Pancreas (tissue), 10 donors: ENCODE results near the gene SPACA6. TPM values are rescaled to one million over a fixed set of nuclear protein-coding genes. Genes with fewer than 3 reads are reported as not detected.

ENCODE experiments used
- ATAC-seq, 4 donors: fragments of 200-7000 bp; cut with Tn5 transposase; one replicate each; pipeline versions ENCODE4 v1.8.0 to v1.9.1; 2020; ENCODE audit warnings: mild to moderate bottlenecking in 4 of 4, moderate library complexity in 4 of 4
- DNase-seq, 6 donors: peaks; one replicate each; pipeline ENCODE4 v3.0.0-alpha.2; 2020
- FAIRE-seq: peaks from 2 replicates; lab custom pipeline; 2012; peaks lifted over from hg19 to GRCh38; lab: Jason Lieb, UNC
- H3K27ac ChIP-seq, 4 donors: fragments of 200-600 bp; sonication (generic); 1 replicate in 3 of 4; 2 replicates in 1 of 4; pipeline versions ENCODE4 v1.5.0 to v1.8.0; 2020
- H3K27me3 ChIP-seq, 4 donors: fragments of 200-600 bp; one replicate each; pipeline ENCODE4 v1.8.0; 2021
- H3K36me3 ChIP-seq, 3 donors: fragments of 200-600 bp; sonication (generic) in 1 of 3; one replicate each; pipeline versions ENCODE4 v1.5.0 to v1.8.0; 2020 to 2021
- H3K4me1 ChIP-seq, 3 donors: fragments of 200-600 bp; one replicate each; pipeline ENCODE4 v1.8.0; 2021
- H3K4me3 ChIP-seq, 4 donors: fragments of 200-600 bp; sonication (generic) in 2 of 4; one replicate each; pipeline versions ENCODE4 v1.5.0 to v1.8.0; 2020 to 2021
- H3K9me3 ChIP-seq, 4 donors: fragments of 200-600 bp; one replicate each; pipeline ENCODE4 v1.8.0; 2021
- WGBS, 2 donors: extraction: QIAGEN DNeasy Blood & Tissue Kit; methylation state at CpG; one replicate each; pipeline ENCODE4 v1.1.7; 2013; 5-methylcytosine and 5-hydroxymethylcytosine counted together
- intact Hi-C, 3 donors: fragments of 100-400 bp; cut with DNase I; formaldehyde crosslinking; loops; one replicate each; pipeline versions ENCODE4 v1.11.1 to v1.14.2; 2022
- polyA plus RNA-seq, 2 donors: library from polyadenylated mRNA; stranded (reverse); fragments of 200-250 nt; gene quantifications; one replicate each; pipeline ENCODE4 v1.2.3, GENCODE V29; 2013
- total RNA-seq, 6 donors: library from RNA; stranded (reverse); fragmentation: NEBNext Ultra II Directional in 4 of 6; extraction: Animal tissue kit (Norgen Biotek cat#: 25700) in 4 of 6; gene quantifications; one replicate each; pipeline versions ENCODE4 v1.2.1 to v1.2.4, GENCODE V29; 2021 to 2023
- TF ChIP-seq, protein P1 (sequence below), 4 donors: fragments of 200-600 bp; sonication (generic) in 3 of 4; IDR thresholded peaks; one replicate each; pipeline versions ENCODE4 v1.5.0 to v1.8.0; 2021; ENCODE audit warnings: antibody characterized with exemption in 4 of 4
- donor health status: healthy with polysubstance abuse.
- donor health status: DM: no; HTN: no; CAD: no; lungs with moderate emphysema.
- donor health status: DM: no; HTN: no; CAD: no.
- donor health status: control.
- donor health status: control.
- donor health status: Bipolar disorder and iron deficiency.
- donor health status: DM: yes; HTN: yes; CAD: no.
- donor health status: DM: no; HTN: no; CAD: no.
- donor health status: DM: no; HTN: no; CAD: no.
- donor health status: DM: yes; HTN: yes; CAD: no.

Gene SPACA6
- total and polyA plus RNA-seq, 8 donors = 3.8 to 29.4 (median 7.5) TPM

GRCh38 chr19:51713319-51714285, 20.5 kb downstream of the SPACA6 start:
- Histone ChIP-seq H3K27ac (no peak overlapping the region), H3K27me3 (peaks cover 0 to 2% (median 0%) of the 10 kb centered on the region in 4 donors), H3K4me1 (no peaks in the 10 kb centered on the region), H3K36me3 (no peaks in the 10 kb centered on the region), H3K9me3 (no peaks in the 10 kb centered on the region), H3K4me3 (no peak overlapping the region)
- WGBS, 2 donors = 84 to 88% methylated on average over 74 of the region's 74 CpGs
- no peak for ATAC-seq
- DNase-seq = no peak
- TF ChIP-seq, protein P1, sequence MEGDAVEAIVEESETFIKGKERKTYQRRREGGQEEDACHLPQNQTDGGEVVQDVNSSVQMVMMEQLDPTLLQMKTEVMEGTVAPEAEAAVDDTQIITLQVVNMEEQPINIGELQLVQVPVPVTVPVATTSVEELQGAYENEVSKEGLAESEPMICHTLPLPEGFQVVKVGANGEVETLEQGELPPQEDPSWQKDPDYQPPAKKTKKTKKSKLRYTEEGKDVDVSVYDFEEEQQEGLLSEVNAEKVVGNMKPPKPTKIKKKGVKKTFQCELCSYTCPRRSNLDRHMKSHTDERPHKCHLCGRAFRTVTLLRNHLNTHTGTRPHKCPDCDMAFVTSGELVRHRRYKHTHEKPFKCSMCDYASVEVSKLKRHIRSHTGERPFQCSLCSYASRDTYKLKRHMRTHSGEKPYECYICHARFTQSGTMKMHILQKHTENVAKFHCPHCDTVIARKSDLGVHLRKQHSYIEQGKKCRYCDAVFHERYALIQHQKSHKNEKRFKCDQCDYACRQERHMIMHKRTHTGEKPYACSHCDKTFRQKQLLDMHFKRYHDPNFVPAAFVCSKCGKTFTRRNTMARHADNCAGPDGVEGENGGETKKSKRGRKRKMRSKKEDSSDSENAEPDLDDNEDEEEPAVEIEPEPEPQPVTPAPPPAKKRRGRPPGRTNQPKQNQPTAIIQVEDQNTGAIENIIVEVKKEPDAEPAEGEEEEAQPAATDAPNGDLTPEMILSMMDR (IDR thresholded peaks at IDR 0.05) = no peak
- no peak for FAIRE-seq
- intact Hi-C loops = no loop called here

DNA sequence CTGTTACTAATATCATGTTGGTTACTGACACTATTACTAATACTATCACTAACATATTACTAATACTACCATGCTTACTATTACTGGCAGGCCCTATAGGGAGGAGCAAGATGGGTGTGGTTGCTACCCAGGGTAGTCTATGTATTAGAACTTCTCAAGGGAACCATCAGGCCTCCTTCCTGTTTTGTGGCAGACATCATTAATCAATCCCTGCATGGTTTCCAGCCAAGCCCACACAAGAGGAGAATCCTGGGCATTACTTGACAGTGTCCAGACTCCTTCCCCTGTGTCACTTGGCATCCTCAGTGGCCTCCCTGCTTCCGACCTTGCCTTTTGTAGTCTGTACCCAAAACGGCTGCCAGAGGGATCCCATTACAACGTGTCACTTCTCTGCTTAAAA, 21.7 kb downstream of the SPACA6 start:
- 56 to 64% methylated on average over 3 of the region's 3 CpGs for WGBS, 2 donors
- no peak overlapping the region for H3K4me3 ChIP-seq
- no peaks in the 10 kb centered on the region for H3K9me3 ChIP-seq
- intact Hi-C loops = no loop called here
- H3K36me3 ChIP-seq = no peaks in the 10 kb centered on the region
- no peak for DNase-seq
- FAIRE-seq = no peak
- TF ChIP-seq, protein P1 (IDR thresholded peaks at IDR 0.05) = no peak
- H3K27ac ChIP-seq = no peak overlapping the region
- no peaks in the 10 kb centered on the region for H3K4me1 ChIP-seq
- no peak for ATAC-seq
- H3K27me3 ChIP-seq = peaks cover 0 to 12% (median 0%) of the 10 kb centered on the region in 4 donors

- Histone ChIP-seq H3K27me3 (peaks cover 0 to 18% (median 0%) of the 10 kb centered on the region in 4 donors), H3K9me3 (no peaks in the 10 kb centered on the region), H3K36me3 (no peaks in the 10 kb centered on the region), H3K4me1 (no peaks in the 10 kb centered on the region), H3K27ac (no peak overlapping the region), H3K4me3 (no peak overlapping the region)
- FAIRE-seq = no peak
- intact Hi-C loops = no loop called here
- no peak for ATAC-seq
- no peak for DNase-seq
- TF ChIP-seq, protein P1 (IDR thresholded peaks at IDR 0.05) = no peak
- 67 to 72% methylated on average over 3 of the region's 3 CpGs for WGBS, 2 donors
Measured at GRCh38 chr19:51715850-51716249, 22.7 kb downstream of the SPACA6 start.

- WGBS, 2 donors = 61 to 63% methylated on average over 11 of the region's 11 CpGs
- H3K27me3 ChIP-seq = peaks cover 0 to 20% (median 0%) of the 10 kb centered on the region in 4 donors
- FAIRE-seq = no peak
Measured at GRCh38 chr19:51716925-51717324, 23.8 kb downstream of the SPACA6 start.

More at GRCh38 chr19:51716925-51717324, 23.8 kb downstream of the SPACA6 start:
- Histone ChIP-seq H3K4me1 (no peaks in the 10 kb centered on the region), H3K36me3 (no peaks in the 10 kb centered on the region), H3K27ac (no peak overlapping the region), H3K9me3 (no peaks in the 10 kb centered on the region), H3K4me3 (no peak overlapping the region)
- TF ChIP-seq, protein P1 (IDR thresholded peaks at IDR 0.05) = no peak
- ATAC-seq (no peak), DNase-seq (no peak)
- intact Hi-C loops = no loop called here
